Hematopoietic multipotent progenitor cell treated with erythropoietin and hydrocortisone succinate and interleukin-3 and kit ligand, for 17 days (in vitro differentiated cells): ENCODE data around the gene MYL4.
"Not testable (repeated sequence)": the region's sequence is repeated elsewhere in the genome, so short reads cannot be mapped to it uniquely, and the experiment has no call there.

Experiments
- DNase-seq: peaks from one replicate; pipeline ENCODE4 v3.0.0-alpha.2; 2015; ENCODE audit warnings: low spot score

MYL4 gene

DNA sequence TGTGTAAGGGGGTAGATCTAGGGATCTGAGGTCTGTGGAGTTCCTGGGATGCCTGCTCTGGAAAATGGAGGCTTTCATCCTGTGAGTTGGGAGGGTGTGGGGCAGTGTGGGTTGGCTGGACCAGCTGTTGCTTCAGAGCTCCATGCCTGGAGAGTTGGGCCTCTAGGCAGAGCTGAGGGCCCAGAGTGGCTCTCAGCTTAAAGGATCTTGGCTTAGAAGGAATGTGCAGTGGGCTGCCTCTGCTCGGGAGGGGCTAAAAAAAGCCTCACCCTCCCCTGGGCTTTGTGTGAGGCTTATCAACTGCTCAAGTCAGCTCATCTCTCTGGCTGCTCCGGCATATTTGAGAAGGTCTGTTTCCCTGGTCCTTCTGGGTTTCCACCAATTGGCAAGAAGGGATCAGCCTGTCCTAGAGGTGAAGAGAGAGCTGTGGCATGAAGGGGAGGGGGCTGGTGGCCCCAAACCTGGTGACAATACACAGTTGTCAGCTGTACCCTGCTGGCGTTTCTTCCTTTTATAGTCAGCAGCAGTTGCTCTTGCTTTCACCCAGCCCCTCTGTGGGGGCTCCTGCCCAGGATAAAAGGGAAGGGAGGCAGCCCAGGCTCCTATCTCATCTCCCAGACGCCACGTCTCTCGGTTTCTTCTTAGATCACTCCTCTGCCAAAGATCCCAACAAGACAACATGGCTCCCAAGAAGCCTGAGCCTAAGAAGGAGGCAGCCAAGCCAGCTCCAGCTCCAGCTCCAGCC is at the start of gene MYL4:
MYL4 (plus strand) TSS at position 605 of the 745 bp plus-strand sequence; CDS start at position 680, 75 bp downstream.
- peak; percentile 66 for DNase-seq

GRCh38 chr17:47162013-47162622 is 47.0 kb upstream of the MYL4 start:
- DNase-seq: no peak

DNA sequence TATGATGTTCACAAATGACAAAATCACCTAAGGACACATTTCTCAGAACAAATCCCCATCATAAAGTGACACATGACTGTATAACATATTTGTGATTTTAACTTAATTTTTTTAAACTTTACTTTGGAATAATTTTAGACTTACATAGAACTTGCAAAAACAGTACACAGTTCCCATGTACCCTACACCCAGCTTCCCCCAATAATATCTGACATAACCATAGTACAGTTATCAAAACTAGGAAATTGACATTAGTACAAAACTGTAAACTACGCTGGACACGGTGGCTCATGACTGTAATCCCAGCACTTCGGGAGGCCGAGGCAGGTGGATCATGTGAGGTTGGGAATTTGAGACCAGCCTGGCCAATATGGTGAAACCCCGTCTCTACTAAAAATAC is 44.9 kb upstream of the MYL4 start:
- DNase-seq: no peak

GRCh38 chr17:47165137-47165536 is 44.0 kb upstream of the MYL4 start:
- DNase-seq: no peak

DNA sequence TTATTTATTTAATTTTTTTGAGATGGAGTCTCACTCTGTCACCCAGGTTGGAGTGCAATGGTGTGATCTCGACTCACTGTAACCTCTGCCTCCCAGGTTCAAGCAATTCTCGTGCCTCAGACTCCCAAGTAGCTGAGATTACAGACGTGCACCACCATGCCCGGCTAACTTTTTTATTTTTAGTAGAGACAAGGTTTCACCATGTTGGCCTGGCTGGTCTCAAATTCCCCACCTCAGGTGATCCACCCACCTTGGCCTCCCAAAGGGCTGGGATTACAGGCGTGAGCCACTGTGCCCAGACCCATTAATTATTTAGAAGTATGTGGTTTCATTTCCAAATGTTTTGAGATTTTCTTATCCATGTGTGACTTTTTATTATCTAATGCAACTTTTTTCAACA is 42.3 kb upstream of the MYL4 start:
- DNase-seq: not testable (repeated sequence)

DNA sequence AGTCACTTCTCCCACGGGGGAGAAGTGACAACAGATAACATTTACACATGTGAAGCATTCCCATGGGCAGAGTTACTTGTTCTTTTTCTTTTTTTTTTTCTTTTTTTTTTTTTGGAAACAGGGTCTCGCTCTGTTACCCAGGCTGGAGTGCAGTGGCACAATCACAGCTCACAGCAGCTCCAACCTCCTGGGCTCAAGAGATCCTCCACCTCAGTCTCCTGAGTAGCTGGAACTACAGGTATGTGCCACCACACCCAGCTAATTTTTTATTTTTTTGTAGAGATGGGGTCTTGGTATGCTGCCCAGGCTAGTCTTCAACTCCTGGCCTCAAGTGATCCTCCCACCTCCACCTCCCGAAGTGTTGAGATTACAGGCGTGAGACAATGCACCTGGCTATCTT is 40.3 kb upstream of the MYL4 start:
- DNase-seq: not testable (repeated sequence)

- DNase-seq: no peak
Measured at GRCh38 chr17:47170710-47171109, 38.4 kb upstream of the MYL4 start.

DNA sequence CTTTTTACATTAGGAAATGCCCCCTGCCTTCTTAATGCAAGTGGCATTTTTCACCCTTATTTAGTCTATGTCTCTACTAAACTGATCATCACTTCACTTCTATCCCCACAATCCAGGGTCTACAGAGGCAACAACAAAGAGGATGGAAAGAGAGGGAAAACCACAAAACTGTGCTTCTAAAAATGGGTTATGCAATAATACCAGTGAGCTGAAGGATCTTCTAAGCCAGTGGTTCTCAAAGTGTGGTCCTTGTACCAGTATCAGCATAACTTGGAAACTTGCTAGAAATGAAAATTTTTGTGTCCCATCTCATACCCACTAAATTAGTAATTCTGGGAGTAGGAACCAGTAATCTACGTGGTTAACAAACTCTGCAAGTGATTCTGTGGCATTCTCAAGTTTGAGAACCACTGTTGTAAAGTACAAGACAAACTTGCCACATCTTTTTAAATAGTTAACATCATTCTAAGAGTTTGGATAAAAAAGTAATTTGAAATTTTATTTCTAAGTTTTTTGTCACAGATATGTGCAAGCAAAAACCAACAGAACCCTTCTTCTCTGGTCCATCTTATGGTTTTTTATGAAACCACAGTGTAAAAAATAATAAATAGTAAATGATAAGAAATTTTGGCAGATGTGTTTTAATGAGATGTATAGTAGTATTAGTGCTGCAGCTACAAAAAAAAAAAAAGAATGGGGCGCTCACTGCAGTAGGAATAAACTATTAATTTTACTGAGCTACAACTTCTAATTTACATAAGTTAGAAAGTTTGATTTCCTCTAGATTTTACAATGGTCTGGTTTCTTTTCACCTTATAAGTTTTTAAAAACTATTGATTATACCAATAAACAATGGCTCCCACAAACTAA is 36.2 kb upstream of the MYL4 start:
- DNase-seq: no peak

- not testable (repeated sequence) for DNase-seq
Measured at GRCh38 chr17:47174823-47175222, 34.3 kb upstream of the MYL4 start.

- no peak for DNase-seq
Measured at GRCh38 chr17:47176389-47176826, 32.7 kb upstream of the MYL4 start.

GRCh38 chr17:47177261-47177660 is 31.9 kb upstream of the MYL4 start:
- no peak for DNase-seq

DNA sequence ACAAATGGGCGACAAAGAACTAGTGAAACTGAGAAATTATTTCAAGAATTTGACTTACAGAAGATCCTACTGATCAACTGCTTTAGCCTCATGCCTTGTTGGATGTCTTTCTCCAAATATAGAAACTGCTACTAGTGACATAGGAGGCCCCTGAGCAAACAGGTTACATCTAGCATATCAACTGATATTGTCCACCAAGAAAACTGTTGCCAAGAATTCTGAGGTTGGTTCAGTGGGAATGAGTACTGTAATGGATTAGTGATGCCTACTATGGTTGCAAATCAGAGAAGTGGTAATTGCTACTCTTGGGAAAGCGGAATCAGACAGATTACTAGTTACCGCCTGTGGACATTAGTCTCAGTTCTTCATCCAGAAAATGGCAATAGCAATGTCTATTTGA is 30.0 kb upstream of the MYL4 start:
- DNase-seq: no peak

GRCh38 chr17:47180337-47180736 is 28.8 kb upstream of the MYL4 start:
- no peak for DNase-seq

- not testable (repeated sequence) for DNase-seq
Measured at GRCh38 chr17:47180988-47181387, 28.2 kb upstream of the MYL4 start.

- no peak for DNase-seq
Measured at GRCh38 chr17:47184681-47185080, 24.5 kb upstream of the MYL4 start.

DNA sequence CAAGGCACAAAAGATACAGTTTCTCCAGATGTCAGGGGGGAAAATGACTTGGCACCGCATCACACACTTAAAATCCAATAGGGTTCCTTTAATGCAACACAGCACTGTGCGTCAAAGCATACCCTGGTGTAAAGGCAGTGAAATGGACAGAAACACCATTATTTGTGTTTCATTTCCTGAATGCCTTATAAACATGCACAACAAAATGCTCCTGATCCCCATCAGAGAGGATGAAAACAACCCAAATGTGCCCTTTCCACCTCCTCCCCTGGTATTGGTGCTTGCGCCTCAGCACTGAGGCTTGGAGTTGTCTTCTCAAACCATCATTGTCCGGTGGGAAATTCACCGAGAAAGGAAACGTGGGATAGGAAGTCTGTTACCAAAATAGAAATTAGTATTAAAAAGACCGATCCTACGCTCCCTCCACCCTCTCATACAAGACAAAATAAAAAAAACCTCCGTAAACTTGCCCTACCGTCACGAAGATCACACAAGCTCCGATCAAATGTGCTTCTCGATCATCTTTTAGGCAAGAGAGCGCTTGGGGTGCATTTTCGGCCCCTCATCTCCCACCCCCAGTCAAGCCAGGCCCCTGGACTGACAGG is 20.8 kb upstream of the MYL4 start:
- DNase-seq: peak; percentile 82

DNA sequence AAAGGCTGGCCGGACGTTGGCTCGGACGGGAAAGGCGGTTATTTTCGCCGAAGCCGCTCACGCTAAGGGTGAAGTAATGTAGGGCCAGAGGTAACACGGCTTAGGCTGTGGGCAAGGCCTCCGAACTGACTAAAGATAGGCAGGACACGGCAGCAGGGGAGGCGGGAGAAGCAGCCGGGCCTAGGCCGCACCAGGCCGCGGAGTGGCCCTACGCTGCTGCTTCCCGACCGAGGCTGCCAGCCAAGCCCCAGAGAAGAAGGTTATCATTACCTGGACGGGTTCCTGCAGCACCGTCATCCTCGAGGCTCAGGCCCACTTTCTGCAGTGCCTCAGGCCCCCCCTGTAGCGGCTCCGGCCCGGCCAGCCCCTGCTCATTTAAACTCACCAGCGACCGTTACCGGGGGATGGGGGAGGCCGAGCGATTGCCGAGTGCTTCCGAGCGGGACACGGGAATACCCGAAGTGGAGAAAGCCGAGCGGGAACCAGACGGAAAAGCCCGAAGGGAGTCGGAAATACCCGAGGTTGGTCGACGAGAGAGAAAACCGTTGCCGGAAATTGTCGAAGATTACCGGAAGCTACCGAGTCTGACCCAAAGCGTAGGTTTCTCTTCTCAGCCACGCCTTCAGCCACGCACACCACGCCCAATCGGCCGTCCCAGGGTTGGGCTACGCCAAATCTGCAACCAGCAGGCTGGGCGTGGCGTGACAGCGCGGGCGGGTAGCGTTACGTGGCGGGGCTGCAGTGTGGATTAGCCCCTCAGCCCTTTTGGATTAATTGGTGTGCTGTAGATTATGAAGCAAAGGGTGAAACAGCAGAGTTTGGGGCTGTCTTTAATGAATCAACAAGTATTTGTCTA is 20.0 kb upstream of the MYL4 start, which contains the start of gene CDC27:
CDC27 (minus strand) TSS at position 420 of the 856 bp plus-strand sequence; CDS start at position 297, 123 bp downstream.
- DNase-seq: peak; percentile 100

DNA sequence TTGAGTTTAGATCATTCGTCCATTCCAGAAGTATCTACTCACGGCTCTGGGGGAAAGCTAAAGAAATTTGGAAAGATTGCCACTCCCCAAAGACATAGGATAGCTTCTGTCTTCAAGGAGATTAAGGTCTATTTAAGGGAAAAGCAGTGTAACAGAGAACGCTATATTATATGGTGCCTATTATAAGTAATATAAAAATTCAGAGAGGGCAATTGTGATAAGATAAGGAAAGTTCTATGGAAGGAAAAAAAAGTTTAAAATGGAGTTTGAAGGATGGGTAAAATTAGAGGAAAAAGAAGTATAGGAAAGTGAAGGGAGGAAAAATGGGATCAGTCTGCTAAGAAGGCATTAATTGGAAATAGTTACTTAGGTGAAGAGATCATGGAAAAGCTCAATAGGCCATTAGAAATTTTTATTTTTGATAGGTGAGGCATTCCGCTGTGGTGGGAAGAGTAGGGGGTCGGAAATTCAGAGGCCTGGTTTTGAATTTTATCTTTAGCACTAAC is 19.4 kb upstream of the MYL4 start:
- DNase-seq: no peak

GRCh38 chr17:47190243-47190642 is 18.9 kb upstream of the MYL4 start:
- DNase-seq: peak; percentile 59

DNA sequence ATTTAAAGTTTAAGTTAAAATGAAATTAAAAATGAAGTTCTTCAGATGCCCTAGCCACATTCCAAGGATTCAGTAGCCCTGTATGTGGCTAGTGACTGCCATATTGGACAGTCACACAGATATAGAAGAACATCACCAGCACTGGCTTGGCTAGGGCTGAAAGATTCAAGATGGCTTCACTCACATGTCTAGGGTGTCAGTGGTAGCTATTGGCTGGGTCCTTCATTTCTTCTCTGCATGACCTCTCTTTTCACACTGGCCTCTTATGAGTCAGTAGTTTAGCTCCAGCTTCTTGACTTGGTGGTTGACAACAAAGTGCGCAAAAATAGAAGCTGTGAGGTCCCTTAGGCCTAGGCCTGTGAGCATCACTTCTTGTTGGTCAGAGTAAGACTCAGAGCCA is 18.4 kb upstream of the MYL4 start:
- peak; percentile 50 for DNase-seq

GRCh38 chr17:47192554-47192953 is 16.6 kb upstream of the MYL4 start:
- DNase-seq: no peak
